Stimulated activated CD4-positive, alpha-beta T cell treated with anti-CD3 and anti-CD28 coated beads, TNF-alpha, amount 100 ng/mL, for 24 hours (primary cell): ENCODE measurements around the gene CTSW.
A peak's percentile ranks its signal among the peaks of the same experiment; 100 is the strongest.

Source experiments
- DNase-seq, 3 experiments: peaks; one replicate each; pipeline ENCODE4 v3.0.0-alpha.2; 2020; ENCODE audit warnings: low read depth in 3 of 3

Gene CTSW

DNA sequence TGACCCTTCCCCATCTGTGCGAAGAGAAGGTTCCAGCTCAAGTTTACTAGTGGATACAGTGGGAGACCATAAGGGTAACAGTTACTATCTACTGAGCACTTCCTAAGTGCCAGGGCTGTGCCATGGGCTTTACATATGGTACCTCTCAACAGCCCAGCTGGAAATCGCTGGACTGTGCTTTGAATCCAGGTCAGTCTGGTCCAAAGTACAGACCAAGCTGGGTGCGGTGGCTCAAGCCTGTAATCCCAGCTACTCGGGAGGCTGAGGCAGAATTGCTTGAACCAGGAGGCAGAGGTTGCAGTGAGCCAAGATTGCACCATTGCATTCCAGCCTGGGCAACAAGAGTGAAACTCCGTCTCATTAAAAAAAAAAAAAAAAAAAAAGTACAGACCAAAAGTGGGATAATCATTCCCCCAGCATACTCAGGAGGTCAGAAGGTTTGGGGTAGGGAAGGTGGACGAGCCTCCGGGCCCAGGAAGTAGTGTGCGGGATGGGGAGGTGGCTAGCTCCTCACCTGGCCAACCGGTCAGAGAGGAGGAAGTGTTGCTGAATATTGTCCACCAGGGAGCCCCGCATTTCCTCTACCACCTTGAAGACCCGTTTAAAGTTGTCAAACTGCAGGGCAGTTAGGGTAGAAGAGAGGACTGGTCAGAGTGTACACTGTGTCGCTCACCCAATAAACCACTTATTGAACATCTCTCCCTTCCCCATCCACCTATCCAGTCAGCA is 6.3 kb downstream of the CTSW start:
- no peak for DNase-seq

DNA sequence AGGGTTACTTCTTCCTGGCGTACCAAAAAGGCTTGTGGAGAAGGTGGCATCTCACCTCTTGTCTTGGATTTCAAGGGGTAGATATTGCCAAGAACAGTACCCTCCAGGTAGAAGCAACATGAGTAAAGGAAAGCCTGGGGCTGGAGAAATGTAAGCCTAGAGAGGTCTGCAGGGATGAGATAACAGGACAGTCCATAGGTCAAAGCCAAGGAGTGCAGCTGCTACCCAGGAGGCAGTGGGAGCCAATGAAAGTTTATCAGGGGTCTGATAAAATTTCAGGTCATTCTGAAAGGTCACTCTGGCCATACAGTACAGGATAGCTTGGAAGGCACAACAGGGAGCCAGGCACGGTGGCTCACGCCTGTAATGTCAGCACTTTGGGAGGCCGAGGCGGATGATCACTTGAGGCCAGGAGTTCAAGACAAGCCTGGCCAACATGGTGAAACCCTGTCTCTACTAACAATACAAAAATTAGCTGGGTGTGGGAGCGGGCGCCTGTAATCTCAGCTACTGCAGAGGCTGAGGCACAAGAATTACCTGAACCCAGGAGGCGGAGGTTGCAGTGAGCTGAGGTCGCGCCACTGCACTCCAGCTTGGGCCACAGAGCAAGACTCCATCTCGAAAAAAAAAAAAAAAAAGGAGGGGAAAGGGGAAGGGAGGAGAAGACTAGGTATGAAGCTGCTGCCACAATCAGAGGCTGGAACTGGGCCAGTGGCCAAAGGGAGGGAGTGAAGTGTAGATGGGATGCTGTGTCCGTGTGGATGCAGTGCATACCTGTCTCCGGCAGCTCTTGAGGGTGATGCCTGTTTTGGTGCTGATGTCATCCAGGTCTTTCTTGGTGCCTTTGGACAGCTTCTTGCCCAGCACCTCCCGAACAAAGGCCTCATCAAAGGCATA is 7.4 kb downstream of the CTSW start:
- no peak for DNase-seq

DNA sequence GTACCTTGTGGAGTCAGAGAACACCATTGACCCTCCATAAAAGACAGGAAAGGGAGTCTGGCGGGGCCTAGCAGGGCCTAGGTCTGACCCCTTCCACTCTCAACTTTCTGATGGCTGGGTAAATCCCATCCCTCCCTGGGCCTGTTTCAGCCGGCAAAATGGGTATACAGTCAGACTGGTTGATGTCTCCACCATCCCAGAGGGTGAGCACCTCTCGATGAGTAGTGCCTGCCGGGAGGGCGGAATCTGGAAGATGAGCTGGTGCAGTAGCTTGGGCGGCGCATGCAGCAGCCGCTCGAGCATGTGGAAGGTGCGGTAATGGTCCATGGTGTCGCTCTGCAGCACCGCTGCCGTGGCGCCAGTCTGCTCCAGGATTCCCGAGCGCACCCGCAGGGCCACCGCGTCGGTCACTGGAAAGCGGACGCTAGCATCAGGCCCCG is 8.1 kb downstream of the CTSW start:
- DNase-seq: no peak

DNA sequence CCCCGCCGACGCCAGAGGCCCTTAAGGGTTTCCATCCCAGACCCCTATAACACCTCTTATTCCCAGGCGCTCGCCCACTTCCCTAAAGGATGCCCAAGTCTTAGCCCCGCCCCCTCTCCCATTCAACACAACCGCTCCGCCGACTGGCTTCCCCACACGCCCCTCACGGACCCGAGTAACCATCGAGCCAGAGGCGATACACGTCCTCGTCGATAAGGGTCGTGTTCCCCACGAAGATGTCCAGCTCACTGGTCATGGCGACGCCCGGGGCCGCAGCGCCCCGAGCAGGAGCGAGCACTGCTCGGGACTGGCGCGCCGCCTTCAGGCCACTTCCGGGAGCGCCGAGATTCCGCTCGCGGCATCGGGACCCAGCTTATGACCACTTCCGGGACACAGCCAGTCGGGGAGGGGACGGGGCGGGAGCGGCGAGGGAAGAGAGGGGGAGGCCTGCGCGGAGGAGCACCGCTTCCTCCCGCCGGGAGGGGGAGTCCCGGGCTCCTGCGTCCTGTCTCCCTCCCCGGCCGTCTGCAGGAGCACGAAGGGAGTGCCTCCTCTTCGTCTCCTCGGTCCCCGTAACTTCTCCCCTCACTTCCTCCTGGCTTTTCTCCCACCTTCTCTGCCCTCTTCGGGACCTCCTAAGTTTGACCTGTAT is 8.7 kb downstream of the CTSW start, which contains the start of gene FIBP:
FIBP (minus strand) TSS at position 309 of the 652 bp plus-strand sequence; CDS start at position 256, 53 bp downstream.
- peak; percentile 93 to 97 (median 94) for DNase-seq

DNA sequence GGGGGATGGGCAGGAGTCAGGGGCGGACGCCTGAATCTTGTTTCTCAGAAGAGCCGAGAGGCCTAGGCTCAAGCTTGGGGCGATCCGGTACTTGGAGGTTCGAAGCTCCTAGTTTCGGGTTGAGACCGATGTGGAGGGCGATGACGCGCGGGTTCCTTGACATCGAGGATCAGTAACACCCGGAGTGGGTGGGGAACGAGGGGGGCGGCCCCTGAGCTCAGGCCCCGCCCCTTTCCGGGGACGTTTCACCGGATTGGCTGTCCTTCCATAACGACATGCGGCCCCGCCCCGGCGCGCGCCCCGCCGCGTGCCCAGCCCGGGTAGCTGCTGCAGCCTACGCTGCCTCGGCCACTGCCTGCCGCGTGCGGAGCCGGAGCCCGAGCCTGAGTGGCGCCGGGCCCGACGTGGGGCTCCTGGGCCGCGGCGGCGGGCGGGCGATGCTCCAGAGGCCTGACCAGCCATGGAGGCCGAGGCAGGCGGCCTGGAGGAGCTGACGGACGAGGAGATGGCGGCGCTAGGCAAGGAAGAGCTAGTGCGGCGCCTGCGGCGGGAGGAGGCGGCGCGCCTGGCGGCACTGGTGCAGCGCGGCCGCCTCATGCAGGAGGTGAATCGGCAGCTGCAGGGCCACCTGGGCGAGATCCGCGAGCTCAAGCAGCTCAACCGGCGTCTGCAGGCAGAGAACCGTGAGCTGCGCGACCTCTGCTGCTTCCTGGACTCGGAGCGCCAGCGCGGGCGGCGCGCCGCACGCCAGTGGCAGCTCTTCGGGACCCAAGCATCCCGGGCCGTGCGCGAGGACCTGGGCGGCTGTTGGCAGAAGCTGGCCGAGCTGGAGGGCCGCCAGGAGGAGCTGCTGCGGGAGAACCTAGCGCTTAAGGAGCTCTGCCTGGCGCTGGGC is 10.9 kb downstream of the CTSW start, which contains the start of gene CCDC85B:
CCDC85B (plus strand) TSS at position 350 of the 895 bp plus-strand sequence; CDS start at position 461, 111 bp downstream.
- DNase-seq: peak; percentile 93 to 99 (median 98)

DNA sequence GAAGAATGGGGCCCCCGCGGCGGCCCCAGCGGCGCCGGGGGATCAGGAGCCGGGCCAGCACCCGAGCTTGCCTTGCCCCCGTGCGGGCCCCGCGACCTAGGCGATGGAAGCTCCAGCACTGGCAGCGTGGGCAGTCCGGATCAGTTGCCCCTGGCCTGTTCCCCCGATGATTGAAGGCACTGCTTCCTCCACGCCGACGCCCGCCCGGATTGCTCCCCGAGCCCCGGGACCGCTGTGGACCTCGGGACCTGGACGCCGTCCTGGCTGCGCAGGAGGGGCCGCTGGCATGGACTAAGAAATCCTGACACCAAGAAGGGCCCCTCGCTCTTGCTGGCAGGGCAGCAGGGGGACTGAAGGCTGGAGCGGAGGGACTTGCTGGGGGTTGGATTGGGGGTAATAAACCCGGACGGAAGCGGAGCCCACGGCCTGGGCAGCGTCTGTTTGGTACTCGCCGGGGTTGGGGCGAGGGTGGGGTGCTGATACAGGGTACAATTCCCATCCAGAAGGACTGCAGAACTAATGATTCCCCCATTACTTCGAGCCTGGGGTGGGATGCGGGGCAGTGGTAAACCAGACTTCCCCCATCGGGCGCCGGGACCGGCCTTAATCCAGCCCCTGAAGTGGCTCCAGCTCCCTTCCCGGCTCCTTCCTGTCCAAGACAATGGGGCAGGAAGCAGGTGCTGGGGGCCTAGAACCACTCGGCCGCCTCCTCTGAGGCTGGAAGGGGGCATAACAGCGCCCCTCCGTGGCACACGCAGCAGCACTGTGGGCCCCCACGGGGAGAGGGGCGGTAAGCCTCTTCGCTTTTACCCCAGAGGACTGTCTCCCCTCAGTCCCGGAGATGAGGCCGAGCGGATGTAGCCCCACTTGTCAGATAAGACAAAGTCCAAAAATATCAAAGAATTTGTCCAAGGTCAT is 11.8 kb downstream of the CTSW start:
- DNase-seq: peak in 1 of 3 experiments; percentile 48

DNA sequence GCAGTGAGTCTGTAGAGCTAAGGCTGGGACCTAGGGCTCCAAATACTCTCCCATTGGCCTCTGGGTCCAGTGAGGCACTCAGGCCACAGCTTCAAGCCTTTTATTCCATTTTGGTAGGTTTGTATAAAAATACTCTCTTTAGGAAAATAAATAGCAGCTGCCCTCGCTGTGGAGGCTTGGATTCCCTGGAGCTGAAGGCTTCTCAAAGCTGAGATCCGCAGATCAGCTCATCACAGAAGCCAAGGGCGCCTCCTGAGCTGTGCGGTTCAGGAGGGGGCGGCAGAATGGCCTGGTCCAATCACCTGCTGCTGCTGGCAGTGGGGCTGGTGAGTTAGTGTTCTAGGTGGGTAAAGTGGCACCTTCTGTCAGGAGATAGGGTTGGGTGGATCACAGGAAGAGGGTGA is 12.5 kb downstream of the CTSW start:
- peak in 1 of 3 experiments; percentile 45 for DNase-seq

DNA sequence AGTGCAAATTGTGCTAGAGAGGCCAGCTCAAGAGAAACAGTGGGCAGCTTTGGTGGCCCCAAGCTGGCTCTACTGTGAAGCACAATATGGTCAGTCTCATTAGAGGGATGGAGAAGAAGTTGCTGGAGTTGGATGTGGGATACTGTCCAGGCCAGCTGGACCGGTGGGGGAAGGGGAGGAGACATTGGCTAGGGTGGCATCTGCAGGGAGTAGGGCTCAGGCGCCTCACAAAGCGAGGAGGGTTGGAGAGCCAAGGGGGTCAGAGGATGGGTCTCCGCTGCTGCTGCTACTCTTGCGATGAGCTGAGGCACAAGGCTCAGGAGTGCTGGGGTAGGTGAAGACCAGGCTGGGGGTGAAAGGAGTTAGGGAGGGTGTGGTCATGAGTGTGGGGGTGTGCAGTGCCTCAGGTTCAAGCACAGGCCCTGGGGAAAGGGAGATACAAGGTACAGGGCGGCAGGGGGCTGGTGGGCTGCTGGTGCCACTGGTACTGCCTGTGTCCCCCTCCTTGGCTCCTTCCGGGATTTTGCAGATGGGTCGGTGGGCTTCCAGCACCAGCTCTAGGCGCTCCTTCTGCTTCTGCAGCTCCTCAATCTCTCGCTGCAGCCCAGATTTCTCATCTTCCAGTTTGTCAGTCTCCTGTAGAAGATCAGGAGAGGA is 13.2 kb downstream of the CTSW start:
- no peak for DNase-seq

DNA sequence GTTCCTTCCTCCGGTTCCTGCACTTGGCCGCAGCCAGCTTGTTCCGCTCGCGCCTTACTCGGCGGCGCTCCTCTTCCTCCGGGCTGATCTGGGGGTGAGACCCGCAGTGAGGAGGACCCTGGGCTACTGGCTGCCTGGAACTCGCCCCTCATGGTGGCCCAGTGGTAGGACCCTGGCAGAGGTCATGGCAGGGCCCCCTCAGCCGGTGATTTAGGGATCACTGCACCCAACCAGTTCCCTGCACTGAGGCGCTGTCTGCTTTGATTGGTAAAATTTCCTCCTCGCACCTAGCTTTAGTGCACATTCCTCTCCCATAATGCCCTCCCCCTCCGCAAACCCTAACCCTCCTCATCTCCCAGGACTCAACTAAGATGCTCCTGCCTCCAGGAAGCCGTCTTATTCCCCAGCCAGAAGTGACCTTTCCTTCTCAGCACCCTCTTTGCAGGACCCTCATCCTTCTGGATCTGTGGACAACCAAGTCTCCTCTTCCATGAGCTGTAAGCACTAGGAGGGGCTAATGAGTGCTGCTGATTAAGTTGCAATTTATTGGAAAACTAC is 14.5 kb downstream of the CTSW start:
- DNase-seq: no peak

DNA sequence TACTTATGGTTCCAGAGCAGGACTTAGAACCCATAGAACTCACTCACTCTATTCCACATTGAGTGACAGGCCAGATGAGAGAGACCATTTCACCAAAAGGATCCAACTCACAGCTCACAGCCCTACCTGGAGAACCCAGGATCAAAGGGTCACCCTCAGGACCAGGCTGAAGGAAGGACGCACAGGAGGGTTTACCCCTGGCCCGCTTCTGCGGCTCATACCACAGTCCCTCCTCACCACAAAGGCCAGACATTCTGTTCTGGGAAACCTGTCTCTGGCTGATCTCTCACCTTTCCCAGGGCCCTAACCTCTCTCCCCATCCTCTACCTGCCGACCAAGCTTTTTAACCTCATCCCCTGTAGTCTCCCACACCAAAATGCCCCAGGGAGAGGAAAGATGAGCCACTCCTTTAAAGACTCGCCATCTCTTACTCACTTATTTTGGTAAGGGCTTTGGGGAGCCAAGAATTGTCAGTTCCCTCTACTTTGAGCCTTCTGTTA is 15.9 kb downstream of the CTSW start:
- DNase-seq: no peak

DNA sequence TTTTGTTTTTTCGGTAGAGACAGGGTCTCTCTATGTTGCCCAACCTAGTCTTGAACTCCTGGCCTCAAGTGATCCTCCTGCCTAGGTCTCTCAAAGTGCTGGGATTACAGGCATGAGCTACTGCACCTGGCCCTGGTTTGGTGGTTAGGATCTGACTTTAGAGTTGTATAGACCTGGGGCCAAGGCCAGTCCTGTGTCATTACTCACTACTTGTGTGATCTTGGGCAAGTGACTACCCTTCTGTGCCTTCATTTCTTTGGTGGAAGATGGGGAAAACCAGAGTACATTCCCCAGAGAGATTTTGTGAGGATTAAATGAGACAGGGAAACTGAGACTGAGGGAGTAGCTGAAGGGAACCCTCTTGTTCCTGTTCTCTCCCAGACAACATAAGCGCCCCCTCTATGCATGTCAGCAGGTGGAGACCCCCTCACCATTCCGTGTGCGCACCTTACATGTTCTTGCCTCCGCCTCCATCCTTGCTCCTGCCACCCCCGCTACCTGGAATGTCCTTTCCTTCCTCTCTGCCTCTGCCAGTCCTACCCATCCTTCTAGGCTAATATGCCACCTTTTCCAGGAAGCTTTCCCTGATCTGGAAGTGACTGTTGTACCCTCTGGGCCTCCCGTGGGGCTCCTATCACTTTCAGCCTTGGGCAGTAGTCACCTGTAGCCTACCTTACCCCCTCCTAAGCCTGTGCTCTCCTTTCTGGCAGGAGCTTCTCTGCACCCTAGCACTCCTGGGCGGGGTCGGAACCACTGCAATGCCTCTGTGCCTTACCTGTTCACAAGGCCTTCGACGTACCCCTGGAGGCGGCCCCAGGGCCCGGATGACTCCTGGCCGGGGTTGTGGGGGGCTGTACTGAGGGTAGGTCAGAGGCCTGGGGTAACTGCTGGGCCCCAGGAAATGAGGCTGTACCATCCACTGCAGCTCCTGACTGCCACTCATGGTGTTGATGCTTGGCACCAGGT is 16.7 kb downstream of the CTSW start:
- DNase-seq: no peak

DNA sequence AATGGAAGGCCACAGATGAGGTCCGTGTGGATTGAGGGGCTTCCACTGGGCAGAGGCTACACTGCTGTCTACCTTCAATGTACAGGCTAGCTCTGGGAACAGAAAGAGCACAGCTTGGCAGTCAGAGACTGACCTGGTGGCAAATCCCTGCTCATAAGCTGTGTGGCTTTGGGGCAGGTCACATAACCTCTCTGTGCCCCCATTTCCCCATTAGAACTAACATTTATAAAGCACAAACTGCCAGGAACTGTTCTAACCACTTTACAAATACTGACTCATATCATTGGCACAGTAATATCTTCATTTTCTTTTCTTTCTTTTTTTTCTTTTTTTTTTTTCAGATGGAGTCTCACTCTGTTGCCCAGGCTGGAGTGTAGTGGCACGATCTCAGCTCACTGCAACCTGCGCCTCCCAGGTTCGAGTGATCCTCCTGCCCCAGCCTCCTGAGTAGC is 17.4 kb downstream of the CTSW start:
- no peak for DNase-seq

DNA sequence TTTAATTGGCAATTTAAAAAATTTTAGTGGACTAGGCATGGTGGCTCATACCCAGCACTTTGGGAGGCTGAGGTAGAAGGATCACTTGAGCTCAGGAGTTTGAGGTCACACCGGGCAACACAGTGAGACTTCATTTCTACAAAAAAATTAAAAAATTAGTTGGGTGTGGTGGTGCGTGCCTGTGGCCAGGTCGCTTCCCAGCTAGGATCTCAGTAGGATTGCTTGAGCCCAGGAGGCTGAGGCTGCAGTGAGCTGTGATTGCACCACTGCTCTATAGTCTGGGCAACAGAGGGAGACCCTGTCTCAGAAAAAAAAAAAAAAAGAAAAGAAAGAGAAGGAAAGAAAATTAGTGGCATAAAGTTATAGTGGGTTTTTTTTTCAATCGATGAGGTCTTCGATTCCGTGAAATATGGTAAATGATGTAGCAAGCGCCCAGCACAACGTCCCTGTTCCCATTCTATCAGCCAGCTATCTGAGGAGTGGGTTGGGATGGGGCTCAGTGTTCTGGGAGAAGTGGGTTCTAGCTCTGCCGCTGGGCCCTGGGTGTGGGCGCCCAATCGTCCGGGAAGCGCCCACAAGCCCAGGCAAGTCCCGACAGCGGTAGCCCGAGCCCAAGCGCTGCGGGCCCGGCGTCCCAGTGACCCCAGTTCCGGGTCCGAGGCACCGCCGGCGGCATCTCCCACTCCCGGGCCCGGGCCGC is 19.2 kb downstream of the CTSW start:
- no peak for DNase-seq

DNA sequence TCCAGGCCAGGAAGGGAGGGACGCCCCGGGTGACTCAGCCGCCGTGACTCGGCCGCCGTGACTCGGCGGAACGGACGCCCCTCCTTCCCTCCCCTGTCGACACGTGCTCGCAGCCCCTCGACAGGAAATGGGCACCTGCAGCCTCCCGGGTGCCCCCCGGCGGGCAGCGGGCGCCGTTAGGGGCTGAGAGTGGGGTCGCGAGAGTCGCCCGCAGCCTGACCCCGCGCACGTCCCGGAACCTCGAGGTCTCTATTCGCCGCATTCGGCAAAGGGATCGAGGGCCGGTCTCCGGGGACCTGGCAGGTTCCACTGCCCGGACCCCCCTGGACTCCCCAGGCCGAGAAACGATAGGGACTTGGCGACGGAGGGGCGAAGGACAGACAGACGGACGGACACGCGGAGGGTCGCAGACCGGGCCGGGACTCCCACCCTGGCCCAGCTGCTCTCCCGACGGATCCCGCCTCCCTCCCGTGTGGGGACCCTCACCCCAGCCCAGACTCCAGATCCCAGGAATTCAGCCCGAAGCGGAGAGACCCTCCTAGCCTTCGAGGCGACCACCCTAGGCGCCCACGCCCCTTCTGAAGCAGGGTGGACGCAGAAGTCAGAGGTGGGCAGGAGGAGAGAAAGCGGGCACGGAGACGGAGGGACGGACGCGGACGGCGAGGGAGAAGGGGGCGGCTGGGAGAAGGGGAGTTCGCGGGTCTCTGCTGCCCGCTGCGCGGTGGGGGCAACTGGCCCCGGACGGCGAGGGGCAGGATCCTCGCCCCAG is 19.9 kb downstream of the CTSW start:
- peak; percentile 42 to 81 (median 57) for DNase-seq

DNA sequence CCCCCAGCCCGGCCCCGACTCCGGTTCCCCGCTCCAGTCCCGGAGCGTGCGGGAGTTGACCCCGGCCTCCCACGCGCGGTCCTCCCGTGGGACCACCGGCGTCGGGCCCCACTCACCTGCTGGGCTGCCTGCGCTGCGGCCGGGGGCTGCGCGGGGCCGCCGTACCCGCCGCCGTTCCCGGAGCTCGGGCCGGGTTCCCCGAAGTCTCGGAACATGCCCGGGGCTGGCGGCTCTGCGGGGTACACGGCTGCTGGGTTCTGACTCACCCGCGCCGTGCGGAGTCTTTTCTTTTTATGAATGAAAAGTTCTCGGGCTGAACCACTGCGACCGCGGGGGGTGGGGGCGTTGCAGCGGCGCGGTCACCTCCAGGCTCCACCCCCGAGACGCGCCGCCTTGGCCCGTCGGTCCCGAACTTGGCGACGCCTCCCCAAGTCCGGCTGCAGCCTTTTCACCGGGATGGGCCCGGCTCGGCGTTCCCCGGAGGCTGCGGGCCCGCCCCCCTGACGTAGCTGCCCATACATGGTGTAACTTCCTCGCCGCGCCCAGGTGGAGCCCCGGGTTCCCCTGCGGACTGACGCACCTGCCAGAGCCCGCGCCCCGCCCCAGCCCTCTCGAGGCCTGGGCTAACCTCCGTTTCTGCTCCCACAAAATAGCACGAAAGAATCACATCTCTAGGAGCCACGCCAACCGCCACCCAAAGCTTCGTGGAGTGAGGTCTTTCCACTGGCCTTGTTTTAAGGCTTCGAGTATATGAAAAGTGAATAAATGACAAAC is 20.7 kb downstream of the CTSW start, which contains the start of gene FOSL1:
FOSL1 (minus strand) TSS at position 264 of the 774 bp plus-strand sequence; CDS start at position 215, 49 bp downstream.
- peak; percentile 87 to 97 (median 90) for DNase-seq
